SK-N-SH treated with all-trans-retinoic acid at 6 μM for 48 hours (cell line): ENCODE measurements around the gene COPS9.

Experiments
- ATAC-seq: fragments of 200-7000 bp; cut with Tn5 transposase; 3 replicates; pipeline ENCODE4 v1.9.1; 2020; ENCODE audit warnings: mild to moderate bottlenecking, moderate library complexity
- BACH2 ChIP-seq: fragments of 250-450 bp; sonication (Bioruptor Pico); IDR thresholded peaks from 2 replicates; pipeline ENCODE4 v1.9.0; 2021; ENCODE audit warnings: mild to moderate bottlenecking, borderline replicate concordance
- CSRNP3 ChIP-seq: fragments of 250-450 bp; sonication (Bioruptor Pico); IDR thresholded peaks from 2 replicates; pipeline ENCODE4 v1.5.1; 2021; ENCODE audit warnings: mild to moderate bottlenecking, moderate library complexity
- ESRRG ChIP-seq: fragments of 250-450 bp; sonication (Bioruptor Pico); IDR thresholded peaks from 2 replicates; pipeline ENCODE4 v1.6.1; 2021; ENCODE audit warnings: mild to moderate bottlenecking
- GLIS3 ChIP-seq: fragments of 250-450 bp; sonication (Bioruptor Pico); IDR thresholded peaks from 2 replicates; pipeline ENCODE4 v1.5.0; 2020; ENCODE audit warnings: mild to moderate bottlenecking, moderate library complexity
- ISL1 ChIP-seq: fragments of 250-450 bp; sonication (Bioruptor Pico); IDR thresholded peaks from 2 replicates; pipeline ENCODE4 v2.1.2; 2022; ENCODE audit warnings: mild to moderate bottlenecking, moderate library complexity
- OSR1 ChIP-seq: fragments of 250-450 bp; sonication (Bioruptor Pico); IDR thresholded peaks from 2 replicates; pipeline ENCODE4 v1.8.0; 2022; ENCODE audit warnings: moderate library complexity, mild to moderate bottlenecking, inconsistent platforms
- POU6F1 ChIP-seq: fragments of 250-450 bp; sonication (Bioruptor Pico); IDR thresholded peaks from 2 replicates; pipeline ENCODE4 v1.8.0; 2021; ENCODE audit warnings: low read depth, mild to moderate bottlenecking, moderate library complexity, borderline replicate concordance
- PPARA ChIP-seq: fragments of 250-450 bp; sonication (Bioruptor Pico); IDR thresholded peaks from 2 replicates; pipeline ENCODE4 v1.5.0; 2020; ENCODE audit warnings: mild to moderate bottlenecking, borderline replicate concordance
- RARB ChIP-seq: fragments of 250-450 bp; sonication (Bioruptor Pico); IDR thresholded peaks from 2 replicates; pipeline ENCODE4 v1.8.0; 2021; ENCODE audit warnings: mild to moderate bottlenecking, moderate library complexity
- SNAI2 ChIP-seq: fragments of 250-450 bp; sonication (Bioruptor Pico); IDR thresholded peaks from 2 replicates; pipeline ENCODE4 v1.5.0; 2020; ENCODE audit warnings: mild to moderate bottlenecking, moderate library complexity
- TOX ChIP-seq: fragments of 250-450 bp; sonication (Bioruptor Pico); IDR thresholded peaks from 2 replicates; pipeline ENCODE4 v1.8.0; 2021; ENCODE audit warnings: mild to moderate bottlenecking, moderate library complexity, borderline replicate concordance
- TSHZ2 ChIP-seq: fragments of 250-450 bp; sonication (Bioruptor Pico); IDR thresholded peaks from 2 replicates; pipeline ENCODE4 v1.5.0; 2020; ENCODE audit warnings: mild to moderate bottlenecking, moderate library complexity
- ZC3H10 ChIP-seq: fragments of 250-450 bp; sonication (Bioruptor Pico); IDR thresholded peaks from 2 replicates; pipeline ENCODE4 v1.5.1; 2021; ENCODE audit warnings: mild to moderate bottlenecking, moderate library complexity
- ZFP3 ChIP-seq: fragments of 250-450 bp; sonication (Bioruptor Pico); IDR thresholded peaks from 2 replicates; pipeline ENCODE4 v1.5.0; 2020; ENCODE audit warnings: mild to moderate bottlenecking, moderate library complexity
- ZFP30 ChIP-seq: fragments of 450-650 bp; formaldehyde crosslinking; IDR thresholded peaks from 2 replicates; pipeline ENCODE4 v1.5.0; 2022; ENCODE audit warnings: mild to moderate bottlenecking, moderate library complexity
- ZNF565 ChIP-seq: fragments of 450-650 bp; formaldehyde crosslinking; conservative IDR thresholded peaks from 2 replicates; pipeline ENCODE4 v1.5.0; 2020; ENCODE audit warnings: low read depth, mild to moderate bottlenecking, moderate library complexity
- ZNF70 ChIP-seq: fragments of 450-650 bp; formaldehyde crosslinking; IDR thresholded peaks from 2 replicates; pipeline ENCODE4 v1.5.0; 2020; ENCODE audit warnings: mild to moderate bottlenecking, moderate library complexity
- ZNF8 ChIP-seq: fragments of 450-650 bp; formaldehyde crosslinking; IDR thresholded peaks from 2 replicates; pipeline ENCODE4 v1.5.0; 2020; ENCODE audit warnings: mild to moderate bottlenecking, moderate library complexity
- TF ChIP-seq, protein P1 (sequence below): fragments of 250-450 bp; sonication (Bioruptor Pico); IDR thresholded peaks from 2 replicates; pipeline ENCODE4 v1.5.1; 2020; ENCODE audit warnings: low read depth, mild to moderate bottlenecking, moderate library complexity
- TF ChIP-seq, protein P2 (sequence below): fragments of 250-450 bp; sonication (Bioruptor Pico); IDR thresholded peaks from 2 replicates; pipeline ENCODE4 v1.8.0; 2020; ENCODE audit warnings: mild to moderate bottlenecking, moderate library complexity, borderline replicate concordance

COPS9 gene

DNA sequence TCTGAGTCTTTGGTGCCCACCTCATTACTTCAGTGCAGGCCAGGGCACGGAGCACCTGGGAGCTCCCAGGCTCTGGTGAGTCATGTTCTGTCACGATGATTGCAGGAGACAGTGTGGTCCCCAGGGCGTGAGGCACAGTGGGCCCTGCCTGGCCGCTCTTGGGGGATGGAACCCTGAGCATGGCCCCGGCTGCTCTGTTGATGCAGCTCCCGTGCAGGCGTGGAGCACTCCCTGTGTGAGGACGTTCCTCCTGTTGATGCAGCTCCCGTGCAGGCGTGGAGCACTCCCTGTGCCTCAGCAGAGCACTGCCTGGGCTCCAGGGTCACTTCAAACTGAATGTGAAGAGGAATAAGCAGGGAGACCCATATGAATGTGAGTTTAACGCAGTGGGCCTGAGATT, 30.1 kb downstream of the COPS9 start:
- no peak for TF ChIP-seq ZC3H10 (CRISPR knock-in tag)
- TF ChIP-seq, protein P1, sequence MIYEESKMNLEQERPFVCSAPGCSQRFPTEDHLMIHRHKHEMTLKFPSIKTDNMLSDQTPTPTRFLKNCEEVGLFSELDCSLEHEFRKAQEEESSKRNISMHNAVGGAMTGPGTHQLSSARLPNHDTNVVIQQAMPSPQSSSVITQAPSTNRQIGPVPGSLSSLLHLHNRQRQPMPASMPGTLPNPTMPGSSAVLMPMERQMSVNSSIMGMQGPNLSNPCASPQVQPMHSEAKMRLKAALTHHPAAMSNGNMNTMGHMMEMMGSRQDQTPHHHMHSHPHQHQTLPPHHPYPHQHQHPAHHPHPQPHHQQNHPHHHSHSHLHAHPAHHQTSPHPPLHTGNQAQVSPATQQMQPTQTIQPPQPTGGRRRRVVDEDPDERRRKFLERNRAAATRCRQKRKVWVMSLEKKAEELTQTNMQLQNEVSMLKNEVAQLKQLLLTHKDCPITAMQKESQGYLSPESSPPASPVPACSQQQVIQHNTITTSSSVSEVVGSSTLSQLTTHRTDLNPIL (CRISPR knock-in tag) = no peak
- TF ChIP-seq ZNF8 (CRISPR knock-in tag) = no peak
- no peak for TF ChIP-seq ZNF70
- TF ChIP-seq SNAI2 (CRISPR knock-in tag) = no peak
- no peak for TF ChIP-seq GLIS3
- TF ChIP-seq, protein P2, sequence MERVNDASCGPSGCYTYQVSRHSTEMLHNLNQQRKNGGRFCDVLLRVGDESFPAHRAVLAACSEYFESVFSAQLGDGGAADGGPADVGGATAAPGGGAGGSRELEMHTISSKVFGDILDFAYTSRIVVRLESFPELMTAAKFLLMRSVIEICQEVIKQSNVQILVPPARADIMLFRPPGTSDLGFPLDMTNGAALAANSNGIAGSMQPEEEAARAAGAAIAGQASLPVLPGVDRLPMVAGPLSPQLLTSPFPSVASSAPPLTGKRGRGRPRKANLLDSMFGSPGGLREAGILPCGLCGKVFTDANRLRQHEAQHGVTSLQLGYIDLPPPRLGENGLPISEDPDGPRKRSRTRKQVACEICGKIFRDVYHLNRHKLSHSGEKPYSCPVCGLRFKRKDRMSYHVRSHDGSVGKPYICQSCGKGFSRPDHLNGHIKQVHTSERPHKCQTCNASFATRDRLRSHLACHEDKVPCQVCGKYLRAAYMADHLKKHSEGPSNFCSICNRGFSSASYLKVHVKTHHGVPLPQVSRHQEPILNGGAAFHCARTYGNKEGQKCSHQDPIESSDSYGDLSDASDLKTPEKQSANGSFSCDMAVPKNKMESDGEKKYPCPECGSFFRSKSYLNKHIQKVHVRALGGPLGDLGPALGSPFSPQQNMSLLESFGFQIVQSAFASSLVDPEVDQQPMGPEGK (CRISPR knock-in tag) = no peak
- no peak for TF ChIP-seq ISL1 (CRISPR knock-in tag)
- no peak for TF ChIP-seq TSHZ2 (CRISPR knock-in tag)
- TF ChIP-seq PPARA (CRISPR knock-in tag) = no peak
- TF ChIP-seq ESRRG (CRISPR knock-in tag) = no peak
- no peak for TF ChIP-seq TOX
- TF ChIP-seq ZFP3 (CRISPR knock-in tag) = no peak
- no peak for TF ChIP-seq RARB (CRISPR knock-in tag)
- no peak for TF ChIP-seq OSR1
- TF ChIP-seq ZFP30 (CRISPR knock-in tag) = no peak
- TF ChIP-seq ZNF565 (CRISPR knock-in tag) = no peak
- TF ChIP-seq POU6F1 (CRISPR knock-in tag) = no peak
- no peak for ATAC-seq

DNA sequence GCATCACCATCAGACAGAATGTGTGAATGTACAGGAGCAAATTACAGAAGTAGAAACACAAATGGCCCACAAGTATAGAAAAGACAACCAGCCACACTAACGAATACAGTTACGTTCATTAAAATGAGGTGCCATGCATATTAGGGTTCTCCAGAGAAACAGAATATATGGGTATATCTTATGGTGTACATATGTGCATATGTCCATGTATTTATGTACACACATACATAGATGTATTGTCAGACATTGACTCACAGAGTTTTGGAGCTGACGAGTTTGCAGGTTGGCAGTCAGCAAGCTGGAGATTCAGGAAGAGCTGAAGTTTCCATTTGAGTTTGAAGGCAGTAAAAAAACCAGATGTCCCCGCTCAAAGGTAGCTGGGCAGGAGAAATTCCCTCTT, 33.0 kb downstream of the COPS9 start:
- TF ChIP-seq ESRRG (CRISPR knock-in tag) = no peak
- no peak for ATAC-seq

- TF ChIP-seq PPARA (CRISPR knock-in tag) (no peak), ZNF565 (CRISPR knock-in tag) (no peak), ZFP3 (CRISPR knock-in tag) (no peak), CSRNP3 (CRISPR knock-in tag) (no peak), ISL1 (CRISPR knock-in tag) (no peak), BACH2 (no peak), ZNF8 (CRISPR knock-in tag) (no peak), RARB (CRISPR knock-in tag) (no peak), ZC3H10 (CRISPR knock-in tag) (no peak), ZFP30 (CRISPR knock-in tag) (no peak), ZNF70 (no peak), TOX (no peak), OSR1 (no peak), GLIS3 (no peak)
- TF ChIP-seq, protein P2 (CRISPR knock-in tag) = no peak
- ATAC-seq = no peak
Measured at GRCh38 chr2:240098349-240098748, 37.8 kb downstream of the COPS9 start.
